Measurements from ENCODE around the gene AFAP1L2. TPM values are rescaled to one million over a fixed set of nuclear protein-coding genes. Genes with fewer than 3 reads are reported as not detected.

Gene AFAP1L2
- total RNA-seq, 2 experiments from 2014 or later: 1.1 to 1.2 TPM

GRCh38 chr10:114322344-114322743 lies 82.0 kb downstream of the AFAP1L2 start:
- no peaks in the 10 kb centered on the region for H3K27me3 Mint-ChIP-seq
- no peaks in the 10 kb centered on the region for H3K4me1 Mint-ChIP-seq (ENCODE audit: low read depth)
- H3K9me3 Mint-ChIP-seq: no peaks in the 10 kb centered on the region
- H3K4me3 Mint-ChIP-seq: no peak overlapping the region
- intact Hi-C loops (cut with micrococcal nuclease): no loop called here
- DNase-seq: no peak
- ChIA-PET CTCF (no interaction called here), POLR2A (no interaction called here)
- no peaks in the 10 kb centered on the region for H3K36me3 Mint-ChIP-seq
- no peak overlapping the region for H3K27ac Mint-ChIP-seq

GRCh38 chr10:114320249-114321116 lies 83.8 kb downstream of the AFAP1L2 start:
- no peak overlapping the region for H3K27ac Mint-ChIP-seq
- no peaks in the 10 kb centered on the region for H3K27me3 Mint-ChIP-seq
- no peak for DNase-seq
- H3K9me3 Mint-ChIP-seq: no peaks in the 10 kb centered on the region
- H3K4me1 Mint-ChIP-seq (ENCODE audit: low read depth): no peaks in the 10 kb centered on the region
- H3K36me3 Mint-ChIP-seq: no peaks in the 10 kb centered on the region
- no peak overlapping the region for H3K4me3 Mint-ChIP-seq
- CTCF ChIA-PET: no interaction called here
- POLR2A ChIA-PET: no interaction called here
- intact Hi-C loops (cut with micrococcal nuclease): no loop called here

- Mint-ChIP-seq H3K27me3 (no peaks in the 10 kb centered on the region), H3K9me3 (no peaks in the 10 kb centered on the region), H3K4me1 (ENCODE audit: low read depth) (no peaks in the 10 kb centered on the region), H3K4me3 (no peak overlapping the region), H3K27ac (no peak overlapping the region), H3K36me3 (no peaks in the 10 kb centered on the region)
- DNase-seq: no peak
- CTCF ChIA-PET: no interaction called here
- intact Hi-C loops (cut with micrococcal nuclease): no loop called here
- POLR2A ChIA-PET: no interaction called here
Observed at GRCh38 chr10:114319406-114320248, 84.7 kb downstream of the AFAP1L2 start.

GRCh38 chr10:114316744-114317143 lies 87.6 kb downstream of the AFAP1L2 start:
- H3K36me3 Mint-ChIP-seq: no peaks in the 10 kb centered on the region
- H3K4me3 Mint-ChIP-seq: no peak overlapping the region
- no peaks in the 10 kb centered on the region for H3K4me1 Mint-ChIP-seq (ENCODE audit: low read depth)
- H3K27ac Mint-ChIP-seq: no peak overlapping the region
- no peaks in the 10 kb centered on the region for H3K27me3 Mint-ChIP-seq
- intact Hi-C loops (cut with micrococcal nuclease): no loop called here
- ChIA-PET CTCF (no interaction called here), POLR2A (no interaction called here)
- no peaks in the 10 kb centered on the region for H3K9me3 Mint-ChIP-seq
- DNase-seq: no peak

- Mint-ChIP-seq H3K9me3 (no peaks in the 10 kb centered on the region), H3K27me3 (no peaks in the 10 kb centered on the region), H3K4me3 (no peak overlapping the region), H3K27ac (no peak overlapping the region), H3K36me3 (no peaks in the 10 kb centered on the region), H3K4me1 (ENCODE audit: low read depth) (no peaks in the 10 kb centered on the region)
- no peak for DNase-seq
- ChIA-PET CTCF (no interaction called here), POLR2A (no interaction called here)
- intact Hi-C loops (cut with micrococcal nuclease): no loop called here
Observed at GRCh38 chr10:114315566-114316420, 88.5 kb downstream of the AFAP1L2 start.

GRCh38 chr10:114313866-114314265 lies 90.4 kb downstream of the AFAP1L2 start:
- H3K36me3 Mint-ChIP-seq: no peaks in the 10 kb centered on the region
- CTCF ChIA-PET: no interaction called here
- H3K4me1 Mint-ChIP-seq (ENCODE audit: low read depth): no peaks in the 10 kb centered on the region
- POLR2A ChIA-PET: no interaction called here
- intact Hi-C loops (cut with micrococcal nuclease): no loop called here
- DNase-seq: no peak
- H3K27me3 Mint-ChIP-seq: no peaks in the 10 kb centered on the region
- H3K9me3 Mint-ChIP-seq: no peaks in the 10 kb centered on the region
- no peak overlapping the region for H3K27ac Mint-ChIP-seq
- no peak overlapping the region for H3K4me3 Mint-ChIP-seq

- intact Hi-C loops (cut with micrococcal nuclease): no loop called here
- DNase-seq: no peak
- H3K4me1 Mint-ChIP-seq (ENCODE audit: low read depth): no peaks in the 10 kb centered on the region
- POLR2A ChIA-PET: no interaction called here
- H3K36me3 Mint-ChIP-seq: no peaks in the 10 kb centered on the region
- H3K27ac Mint-ChIP-seq: no peak overlapping the region
- no peaks in the 10 kb centered on the region for H3K27me3 Mint-ChIP-seq
- H3K4me3 Mint-ChIP-seq: no peak overlapping the region
- no peaks in the 10 kb centered on the region for H3K9me3 Mint-ChIP-seq
- CTCF ChIA-PET: interaction anchor here (1.2 kb wide), 1 partner anchor 9 kb away, joined by 8 read pairs; no protein-coding TSS in a partner anchor
Observed at GRCh38 chr10:114313139-114313538, 91.2 kb downstream of the AFAP1L2 start.

GRCh38 chr10:114311496-114312209 lies 92.6 kb downstream of the AFAP1L2 start:
- H3K36me3 Mint-ChIP-seq: no peaks in the 10 kb centered on the region
- DNase-seq: no peak
- H3K27me3 Mint-ChIP-seq: no peaks in the 10 kb centered on the region
- no peaks in the 10 kb centered on the region for H3K4me1 Mint-ChIP-seq (ENCODE audit: low read depth)
- no peak overlapping the region for H3K4me3 Mint-ChIP-seq
- no peak overlapping the region for H3K27ac Mint-ChIP-seq
- H3K9me3 Mint-ChIP-seq: no peaks in the 10 kb centered on the region
- POLR2A ChIA-PET: no interaction called here
- intact Hi-C loops (cut with micrococcal nuclease): no loop called here
- CTCF ChIA-PET: interaction anchor here (1.2 kb wide), 1 partner anchor 7 kb away, joined by 8 read pairs; no protein-coding TSS in a partner anchor

- H3K4me3 Mint-ChIP-seq: no peak overlapping the region
- no peaks in the 10 kb centered on the region for H3K9me3 Mint-ChIP-seq
- H3K27me3 Mint-ChIP-seq: no peaks in the 10 kb centered on the region
- no peak overlapping the region for H3K27ac Mint-ChIP-seq
- no peaks in the 10 kb centered on the region for H3K36me3 Mint-ChIP-seq
- CTCF ChIA-PET: no interaction called here
- no peaks in the 10 kb centered on the region for H3K4me1 Mint-ChIP-seq (ENCODE audit: low read depth)
- POLR2A ChIA-PET: no interaction called here
- intact Hi-C loops (cut with micrococcal nuclease): no loop called here
- DNase-seq: no peak
Observed at GRCh38 chr10:114311023-114311422, 93.3 kb downstream of the AFAP1L2 start.

- H3K4me3 Mint-ChIP-seq: no peak overlapping the region
- H3K9me3 Mint-ChIP-seq: no peaks in the 10 kb centered on the region
- no peak for DNase-seq
- H3K27me3 Mint-ChIP-seq: no peaks in the 10 kb centered on the region
- no peak overlapping the region for H3K27ac Mint-ChIP-seq
- no peaks in the 10 kb centered on the region for H3K4me1 Mint-ChIP-seq (ENCODE audit: low read depth)
- POLR2A ChIA-PET: no interaction called here
- intact Hi-C loops (cut with micrococcal nuclease): no loop called here
- H3K36me3 Mint-ChIP-seq: no peaks in the 10 kb centered on the region
- CTCF ChIA-PET: no interaction called here
Observed at GRCh38 chr10:114310346-114310745, 94.0 kb downstream of the AFAP1L2 start.

- Mint-ChIP-seq H3K4me3 (no peak overlapping the region), H3K27me3 (no peaks in the 10 kb centered on the region), H3K36me3 (no peaks in the 10 kb centered on the region), H3K9me3 (no peaks in the 10 kb centered on the region), H3K27ac (no peak overlapping the region), H3K4me1 (ENCODE audit: low read depth) (peaks cover 2% of the 10 kb centered on the region)
- intact Hi-C loops (cut with micrococcal nuclease): no loop called here
- DNase-seq: no peak
- ChIA-PET CTCF (interaction anchor here (0.8 kb wide), 1 partner anchor 476 kb away, joined by 3 read pairs; no protein-coding TSS in a partner anchor), POLR2A (no interaction called here)
Observed at GRCh38 chr10:114309364-114309651, 95.0 kb downstream of the AFAP1L2 start.
